H1 (cell line): Measurements from ENCODE around the gene RFNG. TPM values are rescaled to one million over a fixed set of nuclear protein-coding genes. Genes with fewer than 3 reads are reported as not detected.

ENCODE experiments used
- CHD7 ChIP-seq: fragments of 300-600 bp; sonication (generic); IDR thresholded peaks from 2 replicates; pipeline ENCODE4 v1.7.1; 2012; ENCODE audit warnings: low read length, moderate library complexity, mild to moderate bottlenecking, inconsistent platforms; ENCODE audit not compliant: insufficient replicate concordance
- GABPA ChIP-seq: IDR thresholded peaks from 2 replicates; pipeline ENCODE4 v1.6.1; 2011; ENCODE audit warnings: mild to moderate bottlenecking, low read length, moderate library complexity, borderline replicate concordance; ENCODE audit not compliant: insufficient read depth
- SIN3A ChIP-seq, 2 experiments: IDR thresholded peaks in 1 of 2; conservative IDR thresholded peaks in 1 of 2; 2 replicates each; pipeline ENCODE4 v1.6.1; 2011 to 2012; ENCODE audit warnings: low read length in 2 of 2, improper control_type of control experiment in 1 of 2, low read depth in 1 of 2, mild to moderate bottlenecking in 1 of 2
- TCF12 ChIP-seq: IDR thresholded peaks from 2 replicates; pipeline ENCODE4 v1.6.1; 2011; ENCODE audit warnings: low read depth, mild to moderate bottlenecking, low read length
- polyA plus RNA-seq, 7 experiments: library from polyadenylated mRNA; depleted of rRNA in 3 of 7; stranded (reverse) in 5 of 7; unstranded in 2 of 7; fragments of >200 nt in 5 of 7; fragments of 200-250 nt in 2 of 7; gene quantifications; 1 replicate in 5 of 7; 2 replicates in 1 of 7; 4 replicates in 1 of 7; pipeline versions ENCODE4 v1.2.1 to v1.2.3, GENCODE V29; 2011 to 2013; ENCODE audit warnings: missing spikeins in 2 of 7, mixed read lengths in 2 of 7
- total RNA-seq: library from RNA; stranded (reverse); fragmentation: NEBNext Ultra II Directional; extraction: Animal tissue kit (Norgen Biotek cat#: 25700); gene quantifications from 2 replicates; pipeline ENCODE4 v1.2.1, GENCODE V29; 2021

The RFNG gene
- total and polyA plus RNA-seq, 2 of the 8 experiments (the other 6 are each of a cell fraction or from before 2014, with no cell fraction given), result 26.7 to 28.4 TPM

- TF ChIP-seq CHD7, result no peak
- TF ChIP-seq SIN3A (conservative IDR thresholded peaks at IDR 0.05 in 1 of 2, IDR thresholded peaks at IDR 0.05 in 1 of 2; ENCODE audit: low read depth in 1 of 2, low read length in 2 of 2), result no peak
- no peak for TF ChIP-seq TCF12
- TF ChIP-seq GABPA, result no peak
Observed at GRCh38 chr17:82004517-82005455, 46.8 kb downstream of the RFNG start (continued).
